PC-3 (cell line): Measurements from ENCODE around the gene RXRA. TPM values are rescaled to one million over a fixed set of nuclear protein-coding genes. Genes with fewer than 3 reads are reported as not detected.

Source experiments
- ATAC-seq: fragments of 200-7000 bp; cut with Tn5 transposase; 2 replicates; pipeline ENCODE4 v1.9.1; 2020; ENCODE audit warnings: mild to moderate bottlenecking, moderate library complexity
- BruUV-seq: library from RNA; stranded (reverse); fragments of 400-500 nt; replicated peaks from 2 replicates; lab custom pipeline; 2021; lab: Mats Ljungman, UMichigan
- CTCF ChIA-PET: fragments of 300-600 bp; sonication (Branson Sonifier 250); formaldehyde crosslinking; loops from one replicate; lab custom pipeline; 2022; ENCODE audit warnings: antibody characterized with exemption; lab: Charles Lee
- POLR2A ChIA-PET: fragments of 300-600 bp; sonication (Branson Sonifier 250); formaldehyde crosslinking; loops from one replicate; lab custom pipeline; 2022; ENCODE audit warnings: antibody characterized with exemption; ENCODE audit not compliant: unreplicated experiment; lab: Charles Lee
- DNase-seq: peaks from one replicate; pipeline ENCODE4 v3.0.0-alpha.2; 2015
- H2AFZ ChIP-seq: fragments of 300-600 bp; sonication (generic); 2 replicates; pipeline ENCODE4 v1.6.0; 2016; ENCODE audit warnings: antibody characterized with exemption, low read length
- H3F3A ChIP-seq: fragments of 300-600 bp; sonication (generic); one replicate; pipeline ENCODE4 v1.6.0; 2017; ENCODE audit warnings: antibody characterized with exemption, low read length, control low read depth, mild to moderate bottlenecking; ENCODE audit not compliant: unreplicated experiment
- H3K27ac ChIP-seq: fragments of 300-600 bp; sonication (generic); 2 replicates; pipeline ENCODE4 v1.5.1; 2016; ENCODE audit warnings: mild to moderate bottlenecking, low read length
- H3K27me3 ChIP-seq: fragments of 300-600 bp; sonication (generic); 2 replicates; pipeline ENCODE4 v1.6.1; 2016; ENCODE audit warnings: low read length, mixed read lengths
- H3K36me3 ChIP-seq: fragments of 300-600 bp; sonication (generic); 2 replicates; pipeline ENCODE4 v1.6.1; 2016; ENCODE audit warnings: low read depth, mixed run types, low read length, mixed read lengths
- H3K4me1 ChIP-seq: fragments of 300-600 bp; sonication (generic); 2 replicates; pipeline ENCODE4 v1.5.1; 2016; ENCODE audit warnings: low read length; ENCODE audit not compliant: insufficient read depth
- H3K4me2 ChIP-seq: fragments of 300-600 bp; sonication (generic); 2 replicates; pipeline ENCODE4 v1.6.0; 2016; ENCODE audit warnings: low read length
- H3K4me3 ChIP-seq: fragments of 300-600 bp; sonication (generic); 2 replicates; pipeline ENCODE4 v1.5.1; 2016; ENCODE audit warnings: mild to moderate bottlenecking, low read length, mixed read lengths
- H3K79me2 ChIP-seq: fragments of 300-600 bp; sonication (generic); 2 replicates; pipeline ENCODE4 v1.6.1; 2017; ENCODE audit warnings: low read length, mixed read lengths
- H3K9ac ChIP-seq: fragments of 300-600 bp; sonication (generic); 2 replicates; pipeline ENCODE4 v1.6.0; 2016; ENCODE audit warnings: mild to moderate bottlenecking, low read length
- H3K9me2 ChIP-seq: fragments of 300-600 bp; sonication (generic); replicated peaks from 2 replicates; pipeline ENCODE4 v1.6.1; 2016; ENCODE audit warnings: mixed run types, low read length, mixed read lengths
- H3K9me3 ChIP-seq: fragments of 300-600 bp; sonication (generic); 2 replicates; pipeline ENCODE4 v1.6.1; 2016; ENCODE audit warnings: low read length, mixed read lengths
- H4K20me1 ChIP-seq: fragments of 300-600 bp; sonication (generic); 2 replicates; pipeline ENCODE4 v1.6.1; 2016; ENCODE audit warnings: low read length, mixed read lengths
- CTCF ChIP-seq: fragments of 300-600 bp; sonication (generic); conservative IDR thresholded peaks from 2 replicates; pipeline ENCODE4 v1.5.1; 2017; ENCODE audit warnings: antibody characterized with exemption, low read depth, mild to moderate bottlenecking, low read length
- EZH2 ChIP-seq: fragments of 300-600 bp; sonication (generic); IDR thresholded peaks from one replicate; pipeline ENCODE4 v1.6.1; 2017; ENCODE audit warnings: antibody characterized with exemption, mild to moderate bottlenecking, low read length; ENCODE audit not compliant: unreplicated experiment
- EZH2phosphoT487 ChIP-seq: fragments of 300-600 bp; sonication (generic); IDR thresholded peaks from 2 replicates; pipeline ENCODE4 v1.6.1; 2018; ENCODE audit warnings: mild to moderate bottlenecking, antibody characterized with exemption, low read length, borderline replicate concordance
- intact Hi-C: fragments of 100-400 bp; cut with micrococcal nuclease; formaldehyde crosslinking; loops from 2 replicates; pipeline ENCODE4 v1.9.0; 2023
- total RNA-seq: library from RNA; depleted of rRNA; stranded (reverse); fragments of >200 nt; gene quantifications from 2 replicates; pipeline ENCODE4 v1.2.3, GENCODE V29; 2014

The RXRA gene
- total RNA-seq, 1 experiment from 2014 or later = 17.5 TPM

GRCh38 chr9:134373269-134373668 lies 47.0 kb downstream of the RXRA start:
- BruUV-seq = no TSS peak
- peaks cover 13% of the 10 kb centered on the region for H3K4me1 ChIP-seq
- CTCF ChIA-PET = no interaction called here

GRCh38 chr9:134373953-134374300 lies 47.7 kb downstream of the RXRA start:
- no peak overlapping the region for H3K27ac ChIP-seq
- no peak overlapping the region for H2AFZ ChIP-seq
- H3K4me3 ChIP-seq = no peak overlapping the region
- no peaks in the 10 kb centered on the region for H3K27me3 ChIP-seq
- no peaks in the 10 kb centered on the region for H3K9me2 ChIP-seq
- BruUV-seq = no TSS peak
- no peak overlapping the region for H3K4me2 ChIP-seq
- H3K9ac ChIP-seq = no peak overlapping the region
- no peaks in the 10 kb centered on the region for H4K20me1 ChIP-seq
- CTCF ChIA-PET = no interaction called here
- no peaks in the 10 kb centered on the region for H3K9me3 ChIP-seq
- TF ChIP-seq EZH2 = no peak
- no peak for TF ChIP-seq CTCF
- no peak for TF ChIP-seq EZH2phosphoT487
- peaks cover 19% of the 10 kb centered on the region for H3K4me1 ChIP-seq
- POLR2A ChIA-PET = no interaction called here
- DNase-seq (no peak), ATAC-seq (no peak)
- no peaks in the 10 kb centered on the region for H3F3A ChIP-seq
- intact Hi-C loops = no loop called here
- H3K79me2 ChIP-seq = peaks cover 46% of the 10 kb centered on the region
- no peaks in the 10 kb centered on the region for H3K36me3 ChIP-seq

More at GRCh38 chr9:134373269-134373668, 47.0 kb downstream of the RXRA start:
- Histone ChIP-seq H3K4me3 (no peak overlapping the region), H3K9me3 (no peaks in the 10 kb centered on the region), H2AFZ (no peak overlapping the region), H4K20me1 (no peaks in the 10 kb centered on the region), H3K27ac (no peak overlapping the region), H3K9me2 (no peaks in the 10 kb centered on the region), H3K27me3 (no peaks in the 10 kb centered on the region), H3K9ac (no peak overlapping the region), H3K79me2 (peaks cover 42% of the 10 kb centered on the region), H3K36me3 (no peaks in the 10 kb centered on the region), H3F3A (no peaks in the 10 kb centered on the region), H3K4me2 (no peak overlapping the region)
- TF ChIP-seq EZH2phosphoT487 = no peak
- no peak for TF ChIP-seq EZH2
- no peak for TF ChIP-seq CTCF
- POLR2A ChIA-PET = no interaction called here
- intact Hi-C loops = no loop called here
- DNase-seq (no peak), ATAC-seq (no peak)

GRCh38 chr9:134374301-134375010 lies 48.2 kb downstream of the RXRA start:
- POLR2A ChIA-PET = no interaction called here
- H3K4me2 ChIP-seq = no peak overlapping the region
- ATAC-seq (no peak), DNase-seq (no peak)
- H3K9me2 ChIP-seq = no peaks in the 10 kb centered on the region
- intact Hi-C loops = no loop called here
- no peaks in the 10 kb centered on the region for H3K9me3 ChIP-seq
- no peaks in the 10 kb centered on the region for H3K36me3 ChIP-seq
- H3F3A ChIP-seq = no peaks in the 10 kb centered on the region
- no peaks in the 10 kb centered on the region for H4K20me1 ChIP-seq
- no peak overlapping the region for H3K9ac ChIP-seq
- H3K79me2 ChIP-seq = peaks cover 49% of the 10 kb centered on the region
- no peak overlapping the region for H3K27ac ChIP-seq
- CTCF ChIA-PET = no interaction called here
- H3K4me1 ChIP-seq = peaks cover 24% of the 10 kb centered on the region
- BruUV-seq = no TSS peak
- no peak overlapping the region for H2AFZ ChIP-seq
- H3K4me3 ChIP-seq = no peak overlapping the region
- TF ChIP-seq EZH2phosphoT487 (no peak), CTCF (no peak), EZH2 (no peak)
- no peaks in the 10 kb centered on the region for H3K27me3 ChIP-seq
